HG03095 (cell line): Measurements from ENCODE around the gene SORCS2.

Source experiments
- ATAC-seq: cut with Tn5 transposase; IDR thresholded peaks from one replicate; pipeline ENCODE4 v1.9.1; 2021; ENCODE audit warnings: moderate library complexity; ENCODE audit not compliant: unreplicated experiment

Gene SORCS2

GRCh38 chr4:7689773-7690693 is 497.7 kb downstream of the SORCS2 start:
- no peak for ATAC-seq

GRCh38 chr4:7691061-7691460 is 498.7 kb downstream of the SORCS2 start:
- ATAC-seq = no peak

GRCh38 chr4:7691982-7692381 is 499.6 kb downstream of the SORCS2 start:
- ATAC-seq = no peak

GRCh38 chr4:7692451-7693236 is 500.3 kb downstream of the SORCS2 start:
- no peak for ATAC-seq

- no peak for ATAC-seq
Measured at GRCh38 chr4:7693237-7693608, 500.9 kb downstream of the SORCS2 start.

- ATAC-seq = no peak
Measured at GRCh38 chr4:7693711-7694110, 501.4 kb downstream of the SORCS2 start.

- ATAC-seq = no peak
Measured at GRCh38 chr4:7694324-7694723, 502.0 kb downstream of the SORCS2 start.

- no peak for ATAC-seq
Measured at GRCh38 chr4:7697343-7697742, 505.0 kb downstream of the SORCS2 start.

GRCh38 chr4:7697821-7698220 is 505.5 kb downstream of the SORCS2 start:
- no peak for ATAC-seq

- ATAC-seq = no peak
Measured at GRCh38 chr4:7698584-7698983, 506.2 kb downstream of the SORCS2 start.

GRCh38 chr4:7699031-7699430 is 506.7 kb downstream of the SORCS2 start:
- no peak for ATAC-seq

GRCh38 chr4:7699825-7700224 is 507.5 kb downstream of the SORCS2 start:
- ATAC-seq = no peak

- no peak for ATAC-seq
Measured at GRCh38 chr4:7700665-7701064, 508.3 kb downstream of the SORCS2 start.

- ATAC-seq = no peak
Measured at GRCh38 chr4:7701866-7702649, 509.7 kb downstream of the SORCS2 start.

- no peak for ATAC-seq
Measured at GRCh38 chr4:7703688-7704087, 511.4 kb downstream of the SORCS2 start.

GRCh38 chr4:7704091-7704490 is 511.8 kb downstream of the SORCS2 start:
- ATAC-seq = no peak

- ATAC-seq = no peak
Measured at GRCh38 chr4:7704625-7705024, 512.3 kb downstream of the SORCS2 start.

- ATAC-seq = no peak
Measured at GRCh38 chr4:7705062-7705461, 512.7 kb downstream of the SORCS2 start.

GRCh38 chr4:7705593-7705992 is 513.3 kb downstream of the SORCS2 start:
- no peak for ATAC-seq

- no peak for ATAC-seq
Measured at GRCh38 chr4:7708238-7708637, 515.9 kb downstream of the SORCS2 start.

- ATAC-seq = no peak
Measured at GRCh38 chr4:7708981-7709380, 516.6 kb downstream of the SORCS2 start.
